Esophagus squamous epithelium (tissue), 5 donors: ENCODE data around the gene SMIM43. TPM values are rescaled to one million over a fixed set of nuclear protein-coding genes. Genes with fewer than 3 reads are reported as not detected.

Experiments used
- DNase-seq: peaks from one replicate; lab custom pipeline; 2025; lab: John Stamatoyannopoulos, UW
- H3K27ac ChIP-seq, 4 donors: fragments of 200-600 bp; sonication (generic); one replicate each; pipeline ENCODE4 v1.5.1; 2016 to 2019; ENCODE audit warnings: mild to moderate bottlenecking in 1 of 4
- H3K27me3 ChIP-seq, 4 donors: fragments of 200-600 bp; sonication (generic); 1 replicate in 3 of 4; 2 replicates in 1 of 4; pipeline versions ENCODE4 v1.5.1 to v1.6.0; 2017 to 2021; ENCODE audit warnings: antibody characterized with exemption in 1 of 4
- H3K36me3 ChIP-seq, 3 donors: fragments of 200-600 bp; sonication (generic); one replicate each; pipeline ENCODE4 v1.5.1; 2016 to 2019
- H3K4me1 ChIP-seq, 3 donors: fragments of 200-600 bp; sonication (generic); one replicate each; pipeline ENCODE4 v1.5.1; 2017 to 2019
- H3K4me3 ChIP-seq, 4 donors: fragments of 200-600 bp; sonication (generic); 1 replicate in 3 of 4; 2 replicates in 1 of 4; pipeline ENCODE4 v1.5.1; 2016 to 2019; ENCODE audit warnings: mild to moderate bottlenecking in 2 of 4, moderate library complexity in 1 of 4
- H3K9me3 ChIP-seq, 3 donors: fragments of 200-600 bp; sonication (generic); one replicate each; pipeline ENCODE4 v1.5.1; 2016 to 2019
- POLR2A ChIP-seq, 4 donors: fragments of 450-650 bp; IDR thresholded peaks; one replicate each; pipeline ENCODE4 v1.6.1; 2017; ENCODE audit warnings: antibody characterized with exemption in 4 of 4, mild to moderate bottlenecking in 4 of 4, moderate library complexity in 3 of 4
- WGBS, 2 donors: methylation state at CpG; one replicate each; pipeline ENCODE4 v1.1.5; 2018; 5-methylcytosine and 5-hydroxymethylcytosine counted together
- intact Hi-C: fragments of 100-400 bp; cut with DNase I; formaldehyde crosslinking; loops from one replicate; pipeline ENCODE4 v1.15.0; 2022
- total RNA-seq, 4 donors: library from RNA; depleted of rRNA; stranded (reverse); fragments of >200 nt; gene quantifications; one replicate each; pipeline ENCODE4 v1.1.0, GENCODE V29; 2016
- TF ChIP-seq, protein P1 (sequence below), 6 experiments: fragments of 450-650 bp in 4 of 6; fragments of 200-600 bp in 2 of 6; sonication (generic) in 2 of 6; IDR thresholded peaks; one replicate each; pipeline ENCODE4 v1.5.1; 2016 to 2019; ENCODE audit warnings: antibody characterized with exemption in 6 of 6, mild to moderate bottlenecking in 4 of 6, moderate library complexity in 4 of 6
- donor health status: DM: yes; HTN: yes; CAD: no.

SMIM43 gene
- total RNA-seq, 4 donors from 2014 or later = 0.38 TPM; not detected in 3

DNA sequence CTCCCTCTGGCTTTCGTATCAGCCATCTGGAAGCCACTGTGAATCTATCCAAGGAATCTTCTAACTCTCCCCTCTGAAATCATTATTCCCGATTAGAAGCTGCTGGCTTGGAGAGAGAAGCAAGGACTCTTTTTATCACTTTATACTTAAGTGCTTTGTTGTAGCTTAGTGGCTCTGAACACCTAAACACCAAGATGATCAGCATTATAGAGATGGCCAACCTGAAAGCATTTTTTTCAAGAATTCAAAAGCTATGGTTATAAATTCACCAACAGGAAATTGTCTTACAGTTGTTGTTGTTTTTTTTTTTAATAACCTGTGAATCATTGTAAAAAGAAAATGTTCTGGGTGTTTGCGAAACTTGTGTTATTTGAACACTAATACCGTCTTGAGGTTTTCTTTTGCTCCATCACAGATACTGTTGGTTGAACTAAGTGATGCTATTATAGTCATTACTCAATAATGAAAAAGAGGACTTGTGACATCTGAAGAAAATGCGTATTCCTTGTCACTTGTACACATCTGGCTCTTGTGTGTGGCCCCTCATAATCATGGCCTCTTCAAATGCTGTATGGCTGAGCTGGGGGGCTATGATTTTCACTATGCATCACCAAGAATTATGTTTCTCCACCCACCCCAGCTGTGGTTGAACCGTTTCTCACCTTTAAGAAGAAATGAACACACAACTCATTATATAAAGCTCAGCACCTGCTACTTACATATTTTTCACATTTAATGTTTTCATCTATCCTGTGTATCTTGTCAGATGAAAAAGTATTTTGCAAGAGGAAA lies 11.8 kb upstream of the SMIM43 start:
- intact Hi-C loops = no loop called here
- 73 to 74% methylated on average over 6 of the region's 6 CpGs for WGBS, 2 donors
- no peak for DNase-seq
- no peaks in the 10 kb centered on the region for H3K4me1 ChIP-seq
- peaks cover 0 to 23% (median 0%) of the 10 kb centered on the region in 4 donors for H3K27me3 ChIP-seq
- no peaks in the 10 kb centered on the region for H3K9me3 ChIP-seq
- TF ChIP-seq, protein P1, sequence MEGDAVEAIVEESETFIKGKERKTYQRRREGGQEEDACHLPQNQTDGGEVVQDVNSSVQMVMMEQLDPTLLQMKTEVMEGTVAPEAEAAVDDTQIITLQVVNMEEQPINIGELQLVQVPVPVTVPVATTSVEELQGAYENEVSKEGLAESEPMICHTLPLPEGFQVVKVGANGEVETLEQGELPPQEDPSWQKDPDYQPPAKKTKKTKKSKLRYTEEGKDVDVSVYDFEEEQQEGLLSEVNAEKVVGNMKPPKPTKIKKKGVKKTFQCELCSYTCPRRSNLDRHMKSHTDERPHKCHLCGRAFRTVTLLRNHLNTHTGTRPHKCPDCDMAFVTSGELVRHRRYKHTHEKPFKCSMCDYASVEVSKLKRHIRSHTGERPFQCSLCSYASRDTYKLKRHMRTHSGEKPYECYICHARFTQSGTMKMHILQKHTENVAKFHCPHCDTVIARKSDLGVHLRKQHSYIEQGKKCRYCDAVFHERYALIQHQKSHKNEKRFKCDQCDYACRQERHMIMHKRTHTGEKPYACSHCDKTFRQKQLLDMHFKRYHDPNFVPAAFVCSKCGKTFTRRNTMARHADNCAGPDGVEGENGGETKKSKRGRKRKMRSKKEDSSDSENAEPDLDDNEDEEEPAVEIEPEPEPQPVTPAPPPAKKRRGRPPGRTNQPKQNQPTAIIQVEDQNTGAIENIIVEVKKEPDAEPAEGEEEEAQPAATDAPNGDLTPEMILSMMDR (IDR thresholded peaks at IDR 0.05) = no peak
- TF ChIP-seq POLR2A (IDR thresholded peaks at IDR 0.05) = no peak
- no peak overlapping the region for H3K27ac ChIP-seq
- no peaks in the 10 kb centered on the region for H3K36me3 ChIP-seq
- H3K4me3 ChIP-seq = no peak overlapping the region

DNA sequence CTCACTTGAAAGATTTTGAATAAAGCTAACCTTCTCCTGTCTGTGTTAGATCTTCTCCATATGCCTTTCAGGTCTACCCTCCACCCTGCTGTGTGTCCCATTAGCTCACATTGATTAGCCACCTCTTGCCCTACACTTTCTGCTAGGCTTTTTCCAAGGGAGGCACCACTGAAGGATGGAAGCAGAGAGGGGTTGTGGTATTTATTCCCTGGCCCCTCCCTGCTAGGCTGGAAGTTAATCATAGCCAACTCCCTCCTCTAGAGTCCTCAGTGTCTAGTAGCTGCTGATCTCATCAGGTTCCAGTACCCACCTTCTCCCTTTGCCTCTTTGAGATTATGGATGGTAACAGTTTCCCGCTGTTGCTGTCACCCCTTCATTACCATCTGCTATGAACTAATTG lies 8.9 kb upstream of the SMIM43 start:
- WGBS, 2 donors = 80 to 100% methylated on average over 1 of the region's 1 CpG
- TF ChIP-seq, protein P1 (IDR thresholded peaks at IDR 0.05) = no peak
- no peak for TF ChIP-seq POLR2A (IDR thresholded peaks at IDR 0.05)
- intact Hi-C loops = no loop called here
- Histone ChIP-seq H3K27me3 (peaks cover 0 to 25% (median 0%) of the 10 kb centered on the region in 4 donors), H3K9me3 (no peaks in the 10 kb centered on the region), H3K4me1 (no peaks in the 10 kb centered on the region), H3K27ac (no peak overlapping the region), H3K4me3 (no peak overlapping the region), H3K36me3 (no peaks in the 10 kb centered on the region)
- DNase-seq = no peak

DNA sequence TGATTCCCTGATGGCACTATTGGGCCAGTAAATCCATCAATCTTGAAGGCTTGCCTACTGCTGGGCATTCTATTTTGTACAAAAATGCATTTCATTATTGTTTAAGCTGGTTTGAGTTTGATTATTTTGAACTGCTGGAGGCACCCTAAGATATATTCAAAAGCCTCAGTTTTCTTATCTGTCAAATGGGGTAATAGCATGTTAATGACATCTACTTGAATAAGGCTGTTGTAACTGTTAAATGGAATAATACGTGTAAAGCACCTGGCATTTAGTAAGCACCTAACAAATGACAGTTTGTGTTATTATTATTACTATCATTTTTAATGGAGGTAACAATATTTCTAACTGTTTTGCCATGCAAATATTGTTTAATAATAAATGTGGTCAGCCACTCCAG lies 6.9 kb upstream of the SMIM43 start:
- DNase-seq = no peak
- Histone ChIP-seq H3K27ac (no peak overlapping the region), H3K27me3 (peaks cover 0 to 38% (median 0%) of the 10 kb centered on the region in 4 donors), H3K9me3 (no peaks in the 10 kb centered on the region), H3K36me3 (no peaks in the 10 kb centered on the region), H3K4me3 (no peak overlapping the region), H3K4me1 (no peaks in the 10 kb centered on the region)
- TF ChIP-seq, protein P1 (IDR thresholded peaks at IDR 0.05) = no peak
- TF ChIP-seq POLR2A (IDR thresholded peaks at IDR 0.05) = no peak
- WGBS, 2 donors = 86 to 89% methylated on average over 1 of the region's 1 CpG
- intact Hi-C loops = no loop called here

DNA sequence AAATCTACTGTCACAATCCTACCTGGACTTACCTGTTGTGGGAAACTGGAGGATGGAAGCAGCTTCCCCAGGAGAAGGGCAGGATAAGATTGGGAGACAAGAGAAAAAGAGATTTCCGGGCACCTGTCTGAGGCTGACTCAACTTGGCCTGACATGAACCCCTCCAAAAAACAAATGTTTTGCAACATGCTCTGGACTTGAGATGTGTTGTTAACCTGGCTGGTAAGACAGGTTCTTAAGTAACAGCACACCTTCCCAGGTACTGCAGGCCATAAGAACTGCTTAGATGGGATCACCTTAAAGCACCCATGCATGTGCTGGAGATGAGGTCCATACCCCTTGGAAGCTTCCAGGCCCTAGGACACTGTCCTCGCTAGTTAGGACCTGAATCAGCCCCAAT lies 4.4 kb upstream of the SMIM43 start:
- intact Hi-C loops = no loop called here
- DNase-seq = no peak
- Histone ChIP-seq H3K27ac (no peak overlapping the region), H3K4me1 (peaks cover 0 to 12% (median 3%) of the 10 kb centered on the region in 3 donors), H3K4me3 (no peak overlapping the region), H3K36me3 (no peaks in the 10 kb centered on the region), H3K27me3 (peaks cover 0 to 62% (median 4%) of the 10 kb centered on the region in 4 donors), H3K9me3 (no peaks in the 10 kb centered on the region)
- TF ChIP-seq, protein P1 (IDR thresholded peaks at IDR 0.05) = no peak
- no peak for TF ChIP-seq POLR2A (IDR thresholded peaks at IDR 0.05)
- WGBS, 2 donors = 70 to 86% methylated on average over 2 of the region's 2 CpGs

DNA sequence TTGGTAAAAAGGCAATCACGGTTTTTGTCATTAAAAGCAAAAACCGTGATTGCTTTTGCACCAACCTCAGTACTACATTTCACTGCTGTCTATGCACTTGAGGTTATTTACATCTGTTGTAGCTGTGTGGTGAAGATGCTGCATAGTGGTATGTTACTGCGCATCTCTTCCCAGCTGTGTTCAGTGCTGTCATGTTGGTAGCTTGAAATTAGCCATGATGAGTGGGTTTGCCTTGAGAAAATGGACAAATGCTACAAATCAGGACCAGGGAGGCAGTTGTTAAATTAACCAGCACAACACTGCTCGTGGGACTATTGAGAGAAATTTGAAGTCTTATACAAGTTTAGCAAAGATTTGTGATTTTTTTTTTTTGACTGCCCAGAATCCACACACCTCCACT lies 2.2 kb upstream of the SMIM43 start:
- Histone ChIP-seq H3K36me3 (no peaks in the 10 kb centered on the region), H3K4me3 (no peak overlapping the region), H3K27ac (no peak overlapping the region), H3K27me3 (peaks cover 0 to 71% (median 4%) of the 10 kb centered on the region in 4 donors), H3K9me3 (no peaks in the 10 kb centered on the region), H3K4me1 (peaks cover 0 to 12% (median 3%) of the 10 kb centered on the region in 3 donors)
- intact Hi-C loops = no loop called here
- TF ChIP-seq POLR2A (IDR thresholded peaks at IDR 0.05) = no peak
- TF ChIP-seq, protein P1 (IDR thresholded peaks at IDR 0.05) = no peak
- DNase-seq = no peak
- WGBS, 2 donors = 87 to 91% methylated on average over 4 of the region's 4 CpGs
